GM12875 (cell line): ENCODE results near the gene CTNNBL1.

Experiments
- H3K4me3 ChIP-seq: one replicate; pipeline ENCODE4 v1.5.1; 2011; ENCODE audit warnings: low read depth, low read length, control low read depth
- TF ChIP-seq, protein P1 (sequence below): IDR thresholded peaks from 2 replicates; pipeline ENCODE4 v1.5.1; 2011; ENCODE audit warnings: low read depth, mild to moderate bottlenecking, control low read depth, inconsistent platforms, low read length, moderate library complexity, borderline replicate concordance; ENCODE audit not compliant: insufficient read depth

Gene CTNNBL1

DNA sequence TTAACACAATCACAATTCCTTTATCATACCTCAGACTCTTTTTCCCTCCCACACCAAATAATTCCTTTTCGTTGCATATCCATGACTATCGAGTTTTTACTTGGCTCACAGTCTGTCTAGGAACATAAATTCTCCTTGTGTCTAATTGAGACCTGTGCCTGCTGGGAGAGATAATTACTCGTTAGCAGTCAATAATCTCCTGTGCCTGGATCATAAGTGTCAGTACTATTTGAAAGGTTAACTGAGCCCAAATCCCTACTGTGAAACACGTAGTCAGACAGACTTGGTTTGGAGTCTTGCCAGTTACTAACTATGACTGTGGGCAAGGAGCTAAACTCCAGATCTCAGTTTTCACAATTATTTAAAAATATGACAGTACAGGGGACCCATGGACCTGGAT, 5.7 kb upstream of the CTNNBL1 start:
- H3K4me3 ChIP-seq, result no peak overlapping the region
- TF ChIP-seq, protein P1, sequence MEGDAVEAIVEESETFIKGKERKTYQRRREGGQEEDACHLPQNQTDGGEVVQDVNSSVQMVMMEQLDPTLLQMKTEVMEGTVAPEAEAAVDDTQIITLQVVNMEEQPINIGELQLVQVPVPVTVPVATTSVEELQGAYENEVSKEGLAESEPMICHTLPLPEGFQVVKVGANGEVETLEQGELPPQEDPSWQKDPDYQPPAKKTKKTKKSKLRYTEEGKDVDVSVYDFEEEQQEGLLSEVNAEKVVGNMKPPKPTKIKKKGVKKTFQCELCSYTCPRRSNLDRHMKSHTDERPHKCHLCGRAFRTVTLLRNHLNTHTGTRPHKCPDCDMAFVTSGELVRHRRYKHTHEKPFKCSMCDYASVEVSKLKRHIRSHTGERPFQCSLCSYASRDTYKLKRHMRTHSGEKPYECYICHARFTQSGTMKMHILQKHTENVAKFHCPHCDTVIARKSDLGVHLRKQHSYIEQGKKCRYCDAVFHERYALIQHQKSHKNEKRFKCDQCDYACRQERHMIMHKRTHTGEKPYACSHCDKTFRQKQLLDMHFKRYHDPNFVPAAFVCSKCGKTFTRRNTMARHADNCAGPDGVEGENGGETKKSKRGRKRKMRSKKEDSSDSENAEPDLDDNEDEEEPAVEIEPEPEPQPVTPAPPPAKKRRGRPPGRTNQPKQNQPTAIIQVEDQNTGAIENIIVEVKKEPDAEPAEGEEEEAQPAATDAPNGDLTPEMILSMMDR, result no peak

DNA sequence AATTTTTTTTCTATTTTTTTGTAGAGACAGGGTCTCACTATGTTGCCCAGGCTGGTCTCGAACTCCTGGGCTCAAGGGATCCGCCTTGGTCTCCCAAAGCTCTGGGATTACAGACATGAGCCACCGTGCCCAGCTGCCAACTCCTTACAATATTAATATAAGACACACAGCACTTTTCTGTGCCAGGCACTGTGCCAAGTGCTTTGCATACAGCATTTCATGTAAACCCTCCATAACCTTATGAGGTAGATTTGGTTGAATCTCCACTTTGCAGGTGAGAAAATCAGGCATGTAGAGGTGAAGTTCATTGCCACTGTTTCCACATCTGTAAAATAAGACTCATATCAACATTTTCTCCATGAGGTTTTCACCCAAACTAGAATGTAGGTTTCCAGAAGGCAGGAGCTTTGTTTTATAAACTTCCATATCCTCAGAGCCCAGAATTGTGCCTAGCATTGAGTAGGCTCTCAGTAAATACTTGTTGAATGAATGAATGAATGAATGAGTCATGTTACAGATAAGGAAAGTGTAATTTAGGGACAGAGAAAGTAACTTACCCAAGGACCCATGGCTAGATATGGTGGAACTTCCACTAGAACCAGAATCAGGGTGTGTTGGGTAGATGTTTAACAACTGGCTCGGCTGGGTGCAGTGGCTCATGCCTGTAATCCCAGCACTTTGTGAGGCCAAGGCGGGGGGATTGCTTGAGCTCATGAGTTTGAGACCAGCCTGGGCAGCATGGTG, 3.0 kb upstream of the CTNNBL1 start:
- H3K4me3 ChIP-seq, result no peak overlapping the region
- TF ChIP-seq, protein P1, result no peak

DNA sequence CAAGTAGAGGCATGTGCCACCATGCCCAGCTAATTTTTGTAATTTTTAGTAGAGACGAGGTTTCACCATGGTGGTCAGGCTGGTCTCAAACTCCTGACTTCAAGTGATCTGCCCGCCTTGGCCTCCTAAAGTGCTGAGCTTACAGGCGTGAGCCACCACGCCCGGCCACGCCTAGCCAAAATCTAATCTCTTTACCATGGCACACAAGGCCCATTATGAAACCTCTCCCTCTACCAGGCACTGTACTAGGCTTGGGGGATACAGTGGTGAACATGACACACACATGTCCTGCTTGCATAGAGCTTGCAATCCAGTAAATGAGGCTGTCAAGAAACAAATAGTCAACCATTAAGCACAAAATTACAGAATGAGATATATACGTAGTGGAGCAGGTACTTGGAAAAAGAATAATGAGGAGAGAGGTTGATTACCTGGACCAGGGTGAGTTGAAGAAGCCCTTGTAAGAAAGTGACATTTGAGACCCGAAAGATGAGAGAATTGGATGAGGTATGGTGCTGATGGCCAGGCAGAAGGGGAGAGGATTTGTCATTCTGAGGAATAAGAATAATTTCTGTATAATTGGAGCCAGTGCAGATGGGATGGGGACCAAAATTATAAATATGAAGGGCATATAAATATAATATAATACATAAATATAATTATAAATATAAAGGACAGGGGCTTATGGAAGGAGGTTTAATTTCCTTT, 1.2 kb upstream of the CTNNBL1 start:
- TF ChIP-seq, protein P1, result no peak
- H3K4me3 ChIP-seq, result no peak overlapping the region

DNA sequence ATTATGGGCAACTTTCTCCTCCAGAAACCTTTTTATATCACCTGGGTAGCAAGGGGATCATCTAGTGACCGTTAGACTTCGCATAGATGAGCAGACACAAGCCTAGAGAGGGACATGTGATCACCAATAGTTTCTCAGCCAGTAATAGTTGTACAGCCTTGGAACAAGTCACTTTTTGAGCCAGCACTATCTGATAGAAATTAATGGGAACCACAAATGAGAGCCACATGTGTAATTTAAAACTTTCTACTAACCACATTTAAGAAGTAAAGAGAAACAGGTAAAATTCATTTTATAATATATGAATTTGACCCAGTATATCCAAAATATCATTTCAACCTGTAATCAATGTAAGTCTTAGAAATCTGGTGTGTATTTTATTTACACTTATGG, 592 bp upstream of the CTNNBL1 start:
- TF ChIP-seq, protein P1, result no peak
- no peak overlapping the region for H3K4me3 ChIP-seq

DNA sequence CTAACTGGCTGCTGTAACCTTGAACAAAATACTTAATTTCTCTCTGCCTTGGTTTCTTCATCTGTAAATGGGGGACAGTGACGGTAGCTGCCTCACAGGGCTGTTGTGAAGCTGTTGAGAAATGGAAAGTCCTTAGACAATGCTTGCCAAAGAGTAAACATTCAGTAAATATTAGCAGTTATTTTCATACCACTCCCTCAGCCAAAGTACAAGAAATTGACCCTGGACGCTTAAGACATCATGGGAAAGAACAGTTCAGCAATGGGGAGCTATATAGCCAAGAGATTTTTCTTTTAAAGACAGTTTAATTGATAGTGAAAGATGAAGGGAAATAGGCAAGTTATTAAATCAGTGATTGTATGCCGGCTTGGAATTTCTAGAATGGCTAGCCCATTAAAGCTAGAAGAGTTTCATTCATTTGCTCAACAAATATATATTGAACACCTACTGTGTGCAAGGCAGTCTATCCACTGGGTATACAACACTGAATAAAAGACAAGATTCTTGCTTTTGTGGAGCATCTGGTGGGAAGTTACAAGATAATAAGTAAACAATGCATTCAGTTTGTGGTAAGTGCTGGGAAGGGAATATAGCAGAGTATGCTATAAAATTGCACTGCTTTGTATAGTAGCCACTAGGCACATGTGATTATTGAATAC, 2.0 kb downstream of the CTNNBL1 start:
- H3K4me3 ChIP-seq, result no peak overlapping the region
- TF ChIP-seq, protein P1, result no peak

DNA sequence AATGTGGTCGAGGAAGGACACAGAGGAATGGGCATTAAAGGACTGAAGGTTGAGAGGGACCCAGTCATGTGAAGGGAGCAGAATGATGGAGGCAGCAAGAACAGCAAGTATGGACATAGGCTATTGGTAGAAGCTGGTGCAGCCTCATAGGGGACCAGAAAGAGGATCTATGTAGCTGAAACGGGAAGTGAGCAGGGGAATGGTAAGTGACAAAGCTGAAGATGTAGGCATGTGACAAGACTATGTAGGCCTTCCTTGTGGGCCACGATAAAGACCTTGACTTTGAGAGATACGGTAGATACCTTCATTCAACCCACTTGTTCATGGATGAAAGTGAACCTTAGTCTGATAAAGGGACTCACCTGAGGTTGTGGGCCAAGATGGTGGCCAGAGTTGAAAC, 3.5 kb downstream of the CTNNBL1 start:
- TF ChIP-seq, protein P1, result no peak
- no peak overlapping the region for H3K4me3 ChIP-seq
